Measurements from ENCODE around the gene MPHOSPH6.

- TF ChIP-seq EGR1 (IDR thresholded peaks at IDR 0.05) (no peak), TCF12 (IDR thresholded peaks at IDR 0.05; ENCODE audit: low read depth) (no peak), REST (IDR thresholded peaks at IDR 0.05; ENCODE audit: low read depth) (no peak), EP300 (IDR thresholded peaks at IDR 0.05; ENCODE audit: borderline replicate concordance) (no peak), CEBPB (IDR thresholded peaks at IDR 0.05) (no peak), YY1 (IDR thresholded peaks at IDR 0.05; ENCODE audit: low read depth) (no peak), CREB1 (IDR thresholded peaks at IDR 0.05; ENCODE audit: low read depth) (no peak), RAD21 (IDR thresholded peaks at IDR 0.05; ENCODE audit: low read depth) (no peak), TAF1 (IDR thresholded peaks at IDR 0.05; ENCODE audit: low read depth) (no peak), USF1 (IDR thresholded peaks at IDR 0.05) (no peak), NFIC (IDR thresholded peaks at IDR 0.05) (no peak), FOXM1 (IDR thresholded peaks at IDR 0.05; ENCODE audit: borderline replicate concordance, low read depth) (no peak), TEAD4 (IDR thresholded peaks at IDR 0.05) (no peak)
- TF ChIP-seq, protein P1, sequence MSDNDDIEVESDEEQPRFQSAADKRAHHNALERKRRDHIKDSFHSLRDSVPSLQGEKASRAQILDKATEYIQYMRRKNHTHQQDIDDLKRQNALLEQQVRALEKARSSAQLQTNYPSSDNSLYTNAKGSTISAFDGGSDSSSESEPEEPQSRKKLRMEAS (IDR thresholded peaks at IDR 0.05) = no peak
These were observed 26.0 kb upstream of the MPHOSPH6 start for GRCh38 chr16:82195917-82196494.

Data from Ishikawa (cell line).